Erythroblast (primary cell): ENCODE data around the gene C11orf65.

ENCODE experiments used
- GATA1 ChIP-seq: IDR thresholded peaks from 2 replicates; pipeline ENCODE4 v1.6.1; 2011; ENCODE audit warnings: low read depth, mild to moderate bottlenecking, control low read depth, low read length, moderate library complexity
- POLR2A ChIP-seq: IDR thresholded peaks from 2 replicates; pipeline ENCODE4 v1.6.1; 2011; ENCODE audit warnings: mild to moderate bottlenecking, low read length

DNA sequence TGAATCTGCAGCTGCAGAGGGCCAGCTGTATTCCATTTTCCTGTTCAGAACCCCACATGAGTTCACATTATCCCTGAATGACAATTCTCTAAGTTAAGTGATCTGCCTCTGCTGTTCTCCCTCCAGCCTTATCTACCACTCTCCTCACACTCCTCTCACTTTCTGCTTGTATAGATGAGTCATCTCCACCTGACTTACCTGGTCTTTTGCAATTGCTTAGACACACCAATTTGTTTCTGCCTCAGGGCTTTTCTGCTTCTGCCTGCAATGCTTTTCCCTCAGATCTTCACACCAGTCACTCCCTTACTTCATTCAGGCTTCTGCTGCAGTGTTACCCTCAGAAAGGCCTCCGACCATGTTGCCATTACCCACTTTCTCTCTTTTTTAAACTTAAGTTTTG, 126.4 kb downstream of the C11orf65 start:
- TF ChIP-seq POLR2A = no peak
- no peak for TF ChIP-seq GATA1
